Endothelial cell of umbilical vein (primary cell): Measurements from ENCODE around the gene AREG. TPM values are rescaled to one million over a fixed set of nuclear protein-coding genes. Genes with fewer than 3 reads are reported as not detected.

Experiments used
- BruUV-seq: library from RNA; stranded (reverse); fragments of 400-500 nt; replicated peaks from 2 replicates; lab custom pipeline; 2021; lab: Mats Ljungman, UMichigan
- CTCF ChIA-PET: fragments of 300-600, 350-600 bp; sonication (Branson Sonifier 250); formaldehyde crosslinking; loops from one replicate; lab custom pipeline; 2021; ENCODE audit warnings: antibody characterized with exemption, inconsistent platforms; lab: Charles Lee
- POLR2A ChIA-PET: fragments of 300-600, 350-600 bp; sonication (Branson Sonifier 250); formaldehyde crosslinking; loops from one replicate; lab custom pipeline; 2021; ENCODE audit warnings: antibody characterized with exemption, inconsistent platforms; lab: Charles Lee
- DNase-seq: peaks from one replicate; pipeline ENCODE4 v3.0.0-alpha.2; 2011; ENCODE audit warnings: low read depth, low spot score
- FAIRE-seq: peaks from 2 replicates; lab custom pipeline; 2011; peaks lifted over from hg19 to GRCh38; lab: Jason Lieb, UNC
- H2AFZ ChIP-seq: 2 replicates; pipeline ENCODE4 v1.6.0; 2012; ENCODE audit warnings: low read depth, low read length, control low read depth, inconsistent platforms
- H3K27ac ChIP-seq: 2 replicates; pipeline ENCODE4 v1.5.1; 2011; ENCODE audit warnings: low read depth, mild to moderate bottlenecking, control low read depth, low read length, moderate library complexity; ENCODE audit not compliant: insufficient read depth
- H3K27me3 ChIP-seq, 2 experiments: 2 replicates each; pipeline versions ENCODE4 v1.6.0 to v1.6.1; 2011; ENCODE audit warnings: low read length in 2 of 2, mixed read lengths in 1 of 2; ENCODE audit not compliant: control insufficient read depth in 2 of 2, insufficient read depth in 2 of 2
- H3K36me3 ChIP-seq, 2 experiments: 2 replicates in 1 of 2; 3 replicates in 1 of 2; pipeline ENCODE4 v1.5.1; 2011; ENCODE audit warnings: low read length in 2 of 2, mild to moderate bottlenecking in 1 of 2, moderate library complexity in 1 of 2; ENCODE audit not compliant: control insufficient read depth in 2 of 2, insufficient read depth in 2 of 2; ENCODE audit errors: extremely low read depth in 1 of 2
- H3K4me1 ChIP-seq: 3 replicates; pipeline ENCODE4 v1.5.1; 2011; ENCODE audit warnings: mild to moderate bottlenecking, low read length; ENCODE audit not compliant: control insufficient read depth, insufficient read depth; ENCODE audit errors: extremely low read depth
- H3K4me2 ChIP-seq: 2 replicates; pipeline ENCODE4 v1.6.1; 2011; ENCODE audit warnings: low read length, control low read depth, mixed read lengths; ENCODE audit not compliant: insufficient read depth
- H3K4me3 ChIP-seq, 3 experiments: fragments of 200-600 bp in 1 of 3; sonication (generic), shearing (Covaris generic) in 1 of 3; replicated peaks in 1 of 3; 2 replicates each; pipeline ENCODE4 v1.5.1; 2011 to 2016; ENCODE audit warnings: control low read depth in 3 of 3, low read length in 3 of 3, mild to moderate bottlenecking in 2 of 3, inconsistent platforms in 1 of 3, low read depth in 1 of 3, moderate library complexity in 1 of 3; ENCODE audit not compliant: insufficient read depth in 1 of 3
- H3K79me2 ChIP-seq: 2 replicates; pipeline ENCODE4 v1.6.0; 2012; ENCODE audit warnings: low read length, inconsistent platforms; ENCODE audit not compliant: control insufficient read depth, insufficient read depth
- H3K9ac ChIP-seq: replicated peaks from 2 replicates; pipeline ENCODE3; 2011; ENCODE audit warnings: low read length, control low read depth; ENCODE audit not compliant: insufficient read depth; ENCODE audit errors: extremely low read depth
- H3K9me1 ChIP-seq: replicated peaks from 3 replicates; pipeline ENCODE4 v1.6.0; 2011; ENCODE audit warnings: mild to moderate bottlenecking, low read length; ENCODE audit not compliant: control insufficient read depth, insufficient read depth; ENCODE audit errors: extremely low read depth
- H3K9me3 ChIP-seq: replicated peaks from 2 replicates; pipeline ENCODE4 v1.5.1; 2012; ENCODE audit warnings: low read length, inconsistent platforms; ENCODE audit not compliant: control insufficient read depth, insufficient read depth
- H4K20me1 ChIP-seq: replicated peaks from 2 replicates; pipeline ENCODE3; 2011; ENCODE audit warnings: mild to moderate bottlenecking, low read length; ENCODE audit not compliant: control insufficient read depth, insufficient read depth; ENCODE audit errors: extremely low read depth
- CTCF ChIP-seq, 2 donors: IDR thresholded peaks; 1 replicate in 1 of 2; 2 replicates in 1 of 2; pipeline ENCODE4 v1.5.1; 2011; ENCODE audit warnings: low read length in 2 of 2, mild to moderate bottlenecking in 2 of 2, moderate library complexity in 2 of 2, control low read depth in 1 of 2, inconsistent platforms in 1 of 2, low read depth in 1 of 2; ENCODE audit not compliant: insufficient read depth in 1 of 2; ENCODE audit errors: extremely low read depth in 1 of 2
- EZH2 ChIP-seq: IDR thresholded peaks from 2 replicates; pipeline ENCODE4 v1.6.1; 2012; ENCODE audit warnings: borderline replicate concordance, low read depth, mild to moderate bottlenecking, moderate library complexity, low read length, inconsistent platforms; ENCODE audit not compliant: severe bottlenecking
- MYC ChIP-seq: IDR thresholded peaks from one replicate; pipeline ENCODE4 v1.6.1; 2011; ENCODE audit warnings: mild to moderate bottlenecking, low read depth, low read length
- POLR2A ChIP-seq: IDR thresholded peaks from 2 replicates; pipeline ENCODE4 v1.6.1; 2012; ENCODE audit warnings: low read depth, mild to moderate bottlenecking, control low read depth, low read length
- POLR2AphosphoS5 ChIP-seq: IDR thresholded peaks from 2 replicates; pipeline ENCODE4 v1.6.1; 2012; ENCODE audit warnings: low read depth, mild to moderate bottlenecking, control low read depth, low read length, moderate library complexity; ENCODE audit not compliant: insufficient read depth
- dilution Hi-C: fragments of 300-500 bp; cut with MboI; formaldehyde crosslinking; loops from one replicate; pipeline ENCODE4 v1.15.0; 2019; ENCODE audit warnings: low sequenced_read_pairs; ENCODE audit not compliant: extremely low pct_ligation_motif_present
- intact Hi-C: fragments of 100-400 bp; cut with micrococcal nuclease; formaldehyde crosslinking; loops from one replicate; pipeline ENCODE4 v1.10.0; 2022
- polyA plus RNA-seq, 4 experiments: library from polyadenylated mRNA; depleted of rRNA in 3 of 4; stranded (reverse) in 3 of 4; unstranded in 1 of 4; fragments of >200 nt; gene quantifications; 2 replicates each; pipeline versions ENCODE4 v1.2.1 to v1.2.3, GENCODE V29; 2011 to 2012; ENCODE audit warnings: missing spikeins in 1 of 4
- total RNA-seq: library from RNA; stranded (reverse); gene quantifications from 2 replicates; pipeline ENCODE4 v1.2.3, GENCODE V29; 2021

The AREG gene
- total and polyA plus RNA-seq, 2 donors (not counting 3 experiments of a cell fraction or from before 2014, with no cell fraction given), result 0.17 to 0.55 TPM

GRCh38 chr4:74433541-74434172, 11.3 kb upstream of the AREG start:
- FAIRE-seq (no peak), DNase-seq (no peak)
- ChIA-PET POLR2A (no interaction called here), CTCF (interaction anchor here (0.9 to 1.1 kb wide), 2 partner anchors 98 to 114 kb away, joined by 3 read pairs; no protein-coding TSS in a partner anchor)
- Histone ChIP-seq H3K36me3 (no peaks in the 10 kb centered on the region), H3K4me2 (no peak overlapping the region), H4K20me1 (no peaks in the 10 kb centered on the region), H3K9ac (no peak overlapping the region), H3K79me2 (no peaks in the 10 kb centered on the region), H3K27ac (no peak overlapping the region), H3K27me3 (no peaks in the 10 kb centered on the region), H3K4me3 (no peak overlapping the region), H3K4me1 (peaks cover 12% of the 10 kb centered on the region), H3K9me3 (no peaks in the 10 kb centered on the region), H2AFZ (no peak overlapping the region), H3K9me1 (no peaks in the 10 kb centered on the region)
- BruUV-seq, result no TSS peak
- TF ChIP-seq POLR2A (no peak), MYC (no peak), EZH2 (no peak)
- intact Hi-C loops, result no loop called here
- dilution Hi-C loops, result no loop called here

- H3K27ac ChIP-seq, result no peak overlapping the region
- H3K9me1 ChIP-seq, result no peaks in the 10 kb centered on the region
- no peak overlapping the region for H3K9ac ChIP-seq
- no peaks in the 10 kb centered on the region for H3K27me3 ChIP-seq
- no peak for DNase-seq
- H3K4me3 ChIP-seq, result no peak overlapping the region
- no peak for FAIRE-seq
- H3K79me2 ChIP-seq, result no peaks in the 10 kb centered on the region
- H3K36me3 ChIP-seq, result no peaks in the 10 kb centered on the region
- POLR2A ChIA-PET, result interaction anchor here (0.9 kb wide), 1 partner anchor 20 kb away, joined by 3 read pairs; no protein-coding TSS in a partner anchor
- CTCF ChIA-PET, result interaction anchor here (0.6 to 1.7 kb wide), 3 partner anchors 9 to 83 kb away, joined by 3 to 9 read pairs (median 3); partner anchors contain the start of gene AREG
- no peak overlapping the region for H3K4me2 ChIP-seq
- dilution Hi-C loops (no loop called here), intact Hi-C loops (no loop called here)
- no peaks in the 10 kb centered on the region for H4K20me1 ChIP-seq
- H3K9me3 ChIP-seq, result no peaks in the 10 kb centered on the region
- TF ChIP-seq POLR2AphosphoS5 (no peak), CTCF (IDR thresholded peaks at IDR 0.05; ENCODE audit: extremely low read depth in 1 of 2, insufficient read depth in 1 of 2, low read depth in 1 of 2, low read length in 2 of 2) (no peak), POLR2A (no peak), EZH2 (no peak), MYC (no peak)
- no peak overlapping the region for H2AFZ ChIP-seq
- H3K4me1 ChIP-seq, result peaks cover 12% of the 10 kb centered on the region
- no TSS peak for BruUV-seq
These were observed 9.6 kb upstream of the AREG start for GRCh38 chr4:74435296-74435695.
